ENCODE results near the gene MTUS2. TPM values are rescaled to one million over a fixed set of nuclear protein-coding genes. Genes with fewer than 3 reads are reported as not detected.

Gene MTUS2
- total and polyA plus RNA-seq, 10 of the 15 experiments (the other 5 are each of a cell fraction or from before 2014, with no cell fraction given) = under 0.01 to 0.05 (median 0.02) TPM; not detected in 6

DNA sequence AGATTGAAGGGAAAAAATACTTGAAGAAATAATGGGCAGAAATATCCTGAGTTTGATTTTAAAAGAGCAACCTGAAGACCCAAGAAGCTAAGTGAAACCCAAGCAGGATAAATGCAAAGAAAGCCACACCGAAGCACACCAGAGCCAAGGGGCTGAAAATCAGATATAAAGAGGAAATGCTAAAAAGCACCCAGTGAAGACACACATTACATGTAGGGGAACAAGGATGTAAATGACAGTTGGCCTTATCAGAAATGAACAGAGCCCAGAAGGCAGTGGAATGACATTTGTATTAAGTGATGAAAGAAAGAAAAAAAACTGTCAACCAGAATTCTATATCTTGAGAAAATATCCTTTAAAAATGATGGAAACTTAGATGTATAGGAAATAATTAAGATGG, 636.3 kb downstream of the MTUS2 start:
- WGBS (ENCODE audit: insufficient coverage, insufficient replicate concordance, low lambda C conversion rate, missing lambda C conversion rate) = 8% methylated on average over 1 of the region's 1 CpG
- H2AFZ ChIP-seq (ENCODE audit: control insufficient read depth, low read depth, low read length) = no peak overlapping the region
- no peaks in the 10 kb centered on the region for H3K27me3 ChIP-seq (replicated peaks in 1 of 2; ENCODE audit: control insufficient read depth in 2 of 2, insufficient read depth in 2 of 2, low read length in 1 of 2)
- no peak for ATAC-seq
- H3K27ac ChIP-seq (ENCODE audit: control insufficient read depth, insufficient read depth) = no peak overlapping the region
- no peak for DNase-seq (ENCODE audit: low read depth, low spot score)
- POLR2A ChIA-PET = no interaction called here
- CTCF ChIA-PET = interaction anchor here (0.7 to 2.7 kb wide), 3 partner anchors 17 to 1075 kb away, joined by 3 to 42 read pairs (median 3); no protein-coding TSS in a partner anchor
- no peak overlapping the region for H3K4me3 ChIP-seq
- no peaks in the 10 kb centered on the region for H3K9me3 ChIP-seq (replicated peaks; ENCODE audit: control insufficient read depth, insufficient read depth, low read length)
- RAD21 ChIA-PET (ENCODE audit: unreplicated experiment) = no interaction called here
- BruUV-seq (replicated peaks) = no TSS peak
- in situ Hi-C loops (cut with MboI) = no loop called here
- H3K79me2 ChIP-seq (ENCODE audit: control insufficient read depth, insufficient read depth, low read length) = no peaks in the 10 kb centered on the region
- no peak for FAIRE-seq
- TF ChIP-seq SRF (IDR thresholded peaks at IDR 0.05; ENCODE audit: low read depth in 2 of 2, low read length in 2 of 2) = no peak
- no peak overlapping the region for H3K9ac ChIP-seq (ENCODE audit: control insufficient read depth, insufficient read depth, low read length)
- intact Hi-C loops (cut with micrococcal nuclease; ENCODE audit: unreplicated experiment) = no loop called here
- peaks cover 3% of the 10 kb centered on the region; the same call in 1 of the 2 replicates for H3K4me1 ChIP-seq (ENCODE audit: control insufficient read depth, insufficient read depth, low read length)
- no peak overlapping the region for H3K4me2 ChIP-seq (ENCODE audit: control insufficient read depth, insufficient read depth)
- no peaks in the 10 kb centered on the region for H4K20me1 ChIP-seq (ENCODE audit: control insufficient read depth, insufficient read depth)
- SMC1A ChIA-PET (ENCODE audit: uncharacterized antibody, unreplicated experiment) = interaction anchor here (0.7 kb wide), 1 partner anchor 37 kb away, joined by 3 read pairs; no protein-coding TSS in a partner anchor
- H3K36me3 ChIP-seq (ENCODE audit: control insufficient read depth in 2 of 2, insufficient read depth in 2 of 2, low read length in 1 of 2) = no peaks in the 10 kb centered on the region

DNA sequence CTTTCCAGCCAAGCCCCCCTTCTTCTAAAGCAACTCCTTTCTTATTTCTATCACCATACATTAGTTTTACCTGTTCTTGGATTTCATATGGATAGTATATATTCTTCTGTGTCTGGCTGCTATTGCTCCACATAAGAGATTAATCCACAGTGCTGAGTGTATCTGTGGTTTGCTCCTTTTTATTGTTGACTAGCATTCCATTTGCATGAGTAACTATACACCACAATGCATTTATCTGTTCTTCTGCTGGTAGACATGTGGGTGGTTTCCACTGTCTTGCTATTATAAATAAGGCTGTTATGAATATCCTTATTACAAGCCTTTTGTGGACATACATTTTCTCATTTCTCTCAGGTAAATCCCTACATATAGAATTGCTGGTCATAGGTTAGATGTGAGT, 637.2 kb downstream of the MTUS2 start:
- TF ChIP-seq FOXM1 (IDR thresholded peaks at IDR 0.05; ENCODE audit: low read depth, low read length) (no peak), CHD1 (IDR thresholded peaks at IDR 0.05; ENCODE audit: low read depth, low read length) (no peak), FOS (IDR thresholded peaks at IDR 0.05; ENCODE audit: borderline replicate concordance, extremely low read depth, insufficient read length) (no peak), MTA2 (IDR thresholded peaks at IDR 0.05; ENCODE audit: low read depth) (no peak)
- TF ChIP-seq, protein P1, sequence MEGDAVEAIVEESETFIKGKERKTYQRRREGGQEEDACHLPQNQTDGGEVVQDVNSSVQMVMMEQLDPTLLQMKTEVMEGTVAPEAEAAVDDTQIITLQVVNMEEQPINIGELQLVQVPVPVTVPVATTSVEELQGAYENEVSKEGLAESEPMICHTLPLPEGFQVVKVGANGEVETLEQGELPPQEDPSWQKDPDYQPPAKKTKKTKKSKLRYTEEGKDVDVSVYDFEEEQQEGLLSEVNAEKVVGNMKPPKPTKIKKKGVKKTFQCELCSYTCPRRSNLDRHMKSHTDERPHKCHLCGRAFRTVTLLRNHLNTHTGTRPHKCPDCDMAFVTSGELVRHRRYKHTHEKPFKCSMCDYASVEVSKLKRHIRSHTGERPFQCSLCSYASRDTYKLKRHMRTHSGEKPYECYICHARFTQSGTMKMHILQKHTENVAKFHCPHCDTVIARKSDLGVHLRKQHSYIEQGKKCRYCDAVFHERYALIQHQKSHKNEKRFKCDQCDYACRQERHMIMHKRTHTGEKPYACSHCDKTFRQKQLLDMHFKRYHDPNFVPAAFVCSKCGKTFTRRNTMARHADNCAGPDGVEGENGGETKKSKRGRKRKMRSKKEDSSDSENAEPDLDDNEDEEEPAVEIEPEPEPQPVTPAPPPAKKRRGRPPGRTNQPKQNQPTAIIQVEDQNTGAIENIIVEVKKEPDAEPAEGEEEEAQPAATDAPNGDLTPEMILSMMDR (IDR thresholded peaks at IDR 0.05 in 2 of 3, conservative IDR thresholded peaks at IDR 0.05 in 1 of 3; ENCODE audit: control insufficient read depth in 2 of 3, extremely low read depth in 1 of 3, insufficient read depth in 1 of 3, low read depth in 3 of 3, low read length in 3 of 3) = no peak
- intact Hi-C loops (cut with micrococcal nuclease; ENCODE audit: unreplicated experiment) = no loop called here
- H4K20me1 ChIP-seq (ENCODE audit: control insufficient read depth, insufficient read depth) = no peaks in the 10 kb centered on the region
- H3K9ac ChIP-seq (ENCODE audit: control insufficient read depth, insufficient read depth, low read length) = no peak overlapping the region
- FAIRE-seq (no peak), DNase-seq (ENCODE audit: low read depth, low spot score) (no peak), ATAC-seq (no peak)
- H3K27ac ChIP-seq (ENCODE audit: control insufficient read depth, insufficient read depth) = no peak overlapping the region
- H3K4me3 ChIP-seq = no peak overlapping the region
- RAD21 ChIA-PET (ENCODE audit: unreplicated experiment) = no interaction called here
- H3K4me1 ChIP-seq (ENCODE audit: control insufficient read depth, insufficient read depth, low read length) = peaks cover 3% of the 10 kb centered on the region; the same call in 1 of the 2 replicates
- POLR2A ChIA-PET = no interaction called here
- H2AFZ ChIP-seq (ENCODE audit: control insufficient read depth, low read depth, low read length) = no peak overlapping the region
- H3K9me3 ChIP-seq (replicated peaks; ENCODE audit: control insufficient read depth, insufficient read depth, low read length) = no peaks in the 10 kb centered on the region
- H3K36me3 ChIP-seq (ENCODE audit: control insufficient read depth in 2 of 2, insufficient read depth in 2 of 2, low read length in 1 of 2) = no peaks in the 10 kb centered on the region
- H3K79me2 ChIP-seq (ENCODE audit: control insufficient read depth, insufficient read depth, low read length) = no peaks in the 10 kb centered on the region
- CTCF ChIA-PET = no interaction called here
- BruUV-seq (replicated peaks) = no TSS peak
- H3K27me3 ChIP-seq (replicated peaks in 1 of 2; ENCODE audit: control insufficient read depth in 2 of 2, insufficient read depth in 2 of 2, low read length in 1 of 2) = no peaks in the 10 kb centered on the region
- H3K4me2 ChIP-seq (ENCODE audit: control insufficient read depth, insufficient read depth) = no peak overlapping the region
- SMC1A ChIA-PET (ENCODE audit: uncharacterized antibody, unreplicated experiment) = no interaction called here
- in situ Hi-C loops (cut with MboI) = no loop called here
